Mammary epithelial cell (primary cell): ENCODE results near the gene UBE4B.

Experiments
- EZH2 ChIP-seq: IDR thresholded peaks from 2 replicates; pipeline ENCODE4 v1.6.1; 2012; ENCODE audit warnings: low read length, inconsistent platforms, borderline replicate concordance
- TF ChIP-seq, protein P1 (sequence below), 2 donors: IDR thresholded peaks in 1 of 2; conservative IDR thresholded peaks in 1 of 2; 2 replicates each; pipeline ENCODE4 v1.5.1; 2011 to 2012; ENCODE audit warnings: inconsistent platforms in 2 of 2, low read length in 2 of 2, mild to moderate bottlenecking in 2 of 2, control low read depth in 1 of 2, low read depth in 1 of 2; ENCODE audit not compliant: insufficient read depth in 1 of 2; ENCODE audit errors: extremely low read depth in 1 of 2

DNA sequence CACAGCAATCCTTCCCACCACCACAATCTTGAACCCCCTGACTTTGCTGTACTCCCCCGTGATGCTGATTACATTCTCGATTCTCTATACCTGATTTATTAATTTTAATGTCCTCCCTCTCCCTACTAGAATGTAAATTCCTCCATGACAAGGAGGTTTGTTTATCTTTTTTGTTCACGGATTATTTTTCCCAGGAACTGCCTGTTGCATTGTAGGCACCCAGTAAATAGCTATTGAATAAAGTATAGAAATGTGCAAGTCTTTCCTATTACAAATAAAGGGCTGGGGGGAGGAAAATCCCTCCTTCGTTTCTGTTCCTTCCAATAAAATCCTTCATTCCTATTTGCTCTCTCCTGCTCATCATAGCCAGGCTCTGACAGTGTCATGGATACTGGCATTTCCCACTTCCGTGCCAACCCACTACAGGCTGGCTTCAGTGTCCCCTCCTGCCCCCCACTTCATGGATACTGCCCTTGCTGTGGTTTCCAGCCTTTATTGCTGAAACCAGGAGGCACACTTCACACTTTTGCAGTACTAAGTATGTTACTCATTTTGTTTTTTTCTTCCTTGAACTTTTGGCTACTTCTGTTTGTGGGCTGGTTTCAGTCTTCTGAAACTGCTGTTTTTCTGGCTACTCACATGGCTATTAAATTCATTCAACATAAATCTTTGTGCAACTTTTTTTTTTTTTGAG lies 185.1 kb downstream of the UBE4B start:
- TF ChIP-seq, protein P1, sequence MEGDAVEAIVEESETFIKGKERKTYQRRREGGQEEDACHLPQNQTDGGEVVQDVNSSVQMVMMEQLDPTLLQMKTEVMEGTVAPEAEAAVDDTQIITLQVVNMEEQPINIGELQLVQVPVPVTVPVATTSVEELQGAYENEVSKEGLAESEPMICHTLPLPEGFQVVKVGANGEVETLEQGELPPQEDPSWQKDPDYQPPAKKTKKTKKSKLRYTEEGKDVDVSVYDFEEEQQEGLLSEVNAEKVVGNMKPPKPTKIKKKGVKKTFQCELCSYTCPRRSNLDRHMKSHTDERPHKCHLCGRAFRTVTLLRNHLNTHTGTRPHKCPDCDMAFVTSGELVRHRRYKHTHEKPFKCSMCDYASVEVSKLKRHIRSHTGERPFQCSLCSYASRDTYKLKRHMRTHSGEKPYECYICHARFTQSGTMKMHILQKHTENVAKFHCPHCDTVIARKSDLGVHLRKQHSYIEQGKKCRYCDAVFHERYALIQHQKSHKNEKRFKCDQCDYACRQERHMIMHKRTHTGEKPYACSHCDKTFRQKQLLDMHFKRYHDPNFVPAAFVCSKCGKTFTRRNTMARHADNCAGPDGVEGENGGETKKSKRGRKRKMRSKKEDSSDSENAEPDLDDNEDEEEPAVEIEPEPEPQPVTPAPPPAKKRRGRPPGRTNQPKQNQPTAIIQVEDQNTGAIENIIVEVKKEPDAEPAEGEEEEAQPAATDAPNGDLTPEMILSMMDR (conservative IDR thresholded peaks at IDR 0.05 in 1 of 2, IDR thresholded peaks at IDR 0.05 in 1 of 2; ENCODE audit: extremely low read depth in 1 of 2, insufficient read depth in 1 of 2, low read depth in 1 of 2, low read length in 2 of 2) = no peak
- TF ChIP-seq EZH2 = no peak
